C1 segment of cervical spinal cord (tissue), 14 donors: ENCODE results near the gene ROGDI.
A peak's percentile ranks its signal among the peaks of the same experiment; 100 is the strongest.

Experiments
- DNase-seq, 14 donors: peaks; one replicate each; lab custom pipeline; 2025; lab: John Stamatoyannopoulos, UW

ROGDI gene

GRCh38 chr16:4814046-4814445 is 11.6 kb upstream of the ROGDI start:
- no peak for DNase-seq

GRCh38 chr16:4813251-4814003 is 11.0 kb upstream of the ROGDI start:
- DNase-seq, result no peak

GRCh38 chr16:4811773-4812172 is 9.3 kb upstream of the ROGDI start:
- DNase-seq, result no peak

- DNase-seq, result no peak
Observed at GRCh38 chr16:4811242-4811641, 8.8 kb upstream of the ROGDI start.

GRCh38 chr16:4806280-4806679 is 3.8 kb upstream of the ROGDI start:
- DNase-seq, result no peak

- no peak for DNase-seq
Observed at GRCh38 chr16:4805231-4805630, 2.8 kb upstream of the ROGDI start.

GRCh38 chr16:4803898-4804762 is 1.7 kb upstream of the ROGDI start:
- DNase-seq, result no peak

GRCh38 chr16:4803401-4803844 is 990 bp upstream of the ROGDI start:
- DNase-seq, result no peak

- peak; percentile 70 to 100 (median 98) for DNase-seq
Observed at GRCh38 chr16:4802659-4803287, 340 bp upstream of the ROGDI start.

- peak in 3 of 14 donors; percentile 42 to 56 (median 44) for DNase-seq
Observed at GRCh38 chr16:4801051-4801961, 1.1 kb downstream of the ROGDI start.

- peak in 13 of 14 donors; percentile 49 to 88 (median 63) for DNase-seq
Observed at GRCh38 chr16:4800290-4801041, 2.0 kb downstream of the ROGDI start.

GRCh38 chr16:4799171-4799855 is 3.1 kb downstream of the ROGDI start:
- DNase-seq, result no peak

GRCh38 chr16:4798456-4798855 is 4.0 kb downstream of the ROGDI start:
- no peak for DNase-seq

GRCh38 chr16:4797805-4798252 is 4.6 kb downstream of the ROGDI start:
- DNase-seq, result no peak

- peak in 2 of 14 donors; percentile 17 for DNase-seq
Observed at GRCh38 chr16:4796982-4797804, 5.2 kb downstream of the ROGDI start.

- no peak for DNase-seq
Observed at GRCh38 chr16:4795828-4796572, 6.4 kb downstream of the ROGDI start.

- DNase-seq, result peak in 1 of 14 donors; percentile 38
Observed at GRCh38 chr16:4795181-4795827, 7.1 kb downstream of the ROGDI start, which contains the start of gene SMIM22. TSS of gene SMIM22 (plus strand) at chr16:4795369. CDS start at chr16:4795735, 366 bp downstream.
